ENCODE data around the gene KANK4.

The KANK4 gene

DNA sequence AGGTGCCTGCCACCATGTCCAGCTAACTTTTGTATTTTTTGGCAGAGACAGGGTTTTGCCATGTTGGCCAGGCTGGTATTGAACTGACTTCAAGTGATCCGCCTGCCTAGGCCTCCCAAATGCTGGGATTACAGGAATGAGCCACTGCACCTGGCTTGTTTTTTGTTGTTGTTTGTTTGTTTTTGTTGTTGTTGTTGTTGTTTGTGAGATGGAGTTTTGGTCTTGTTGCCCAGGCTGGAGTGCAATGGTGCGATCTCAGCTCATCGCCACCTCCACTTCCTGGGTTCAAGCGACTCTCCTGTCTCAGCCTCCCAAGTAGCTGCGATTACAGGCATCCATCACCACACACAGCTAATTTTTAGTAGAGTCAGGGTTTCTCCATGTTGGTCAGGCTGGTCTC is 131.7 kb downstream of the KANK4 start:
- Histone ChIP-seq H3K27ac (no peak overlapping the region), H3K4me3 (ENCODE audit: low read depth in 1 of 2, low read length in 1 of 2) (no peak overlapping the region)
- TF ChIP-seq, protein P1, sequence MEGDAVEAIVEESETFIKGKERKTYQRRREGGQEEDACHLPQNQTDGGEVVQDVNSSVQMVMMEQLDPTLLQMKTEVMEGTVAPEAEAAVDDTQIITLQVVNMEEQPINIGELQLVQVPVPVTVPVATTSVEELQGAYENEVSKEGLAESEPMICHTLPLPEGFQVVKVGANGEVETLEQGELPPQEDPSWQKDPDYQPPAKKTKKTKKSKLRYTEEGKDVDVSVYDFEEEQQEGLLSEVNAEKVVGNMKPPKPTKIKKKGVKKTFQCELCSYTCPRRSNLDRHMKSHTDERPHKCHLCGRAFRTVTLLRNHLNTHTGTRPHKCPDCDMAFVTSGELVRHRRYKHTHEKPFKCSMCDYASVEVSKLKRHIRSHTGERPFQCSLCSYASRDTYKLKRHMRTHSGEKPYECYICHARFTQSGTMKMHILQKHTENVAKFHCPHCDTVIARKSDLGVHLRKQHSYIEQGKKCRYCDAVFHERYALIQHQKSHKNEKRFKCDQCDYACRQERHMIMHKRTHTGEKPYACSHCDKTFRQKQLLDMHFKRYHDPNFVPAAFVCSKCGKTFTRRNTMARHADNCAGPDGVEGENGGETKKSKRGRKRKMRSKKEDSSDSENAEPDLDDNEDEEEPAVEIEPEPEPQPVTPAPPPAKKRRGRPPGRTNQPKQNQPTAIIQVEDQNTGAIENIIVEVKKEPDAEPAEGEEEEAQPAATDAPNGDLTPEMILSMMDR (IDR thresholded peaks at IDR 0.05), result no peak

More for the DNA sequence above, 131.7 kb downstream of the KANK4 start:
- H3K27me3 ChIP-seq, result no peaks in the 10 kb centered on the region
- no peaks in the 10 kb centered on the region for H3K9me3 ChIP-seq
- no peaks in the 10 kb centered on the region for H3K4me1 ChIP-seq (ENCODE audit: control insufficient read depth in 1 of 2, insufficient read depth in 1 of 2, low read depth in 1 of 2, low read length in 1 of 2)
- H3K36me3 ChIP-seq, result no peaks in the 10 kb centered on the region
